ENCODE measurements around the gene SPECC1. TPM values are rescaled to one million over a fixed set of nuclear protein-coding genes. Genes with fewer than 3 reads are reported as not detected.
A peak's percentile ranks its signal among the peaks of the same experiment; 100 is the strongest.
"Not testable (repeated sequence)": the region's sequence is repeated elsewhere in the genome, so short reads cannot be mapped to it uniquely, and the experiment has no call there.

SPECC1 gene
- total RNA-seq, 1 donor = 48.4 TPM

GRCh38 chr17:20073055-20073979 lies 64.2 kb downstream of the SPECC1 start:
- Histone ChIP-seq H3K9me3 (ENCODE audit: low read depth, low read length) (no peaks in the 10 kb centered on the region), H3K27me3 (ENCODE audit: insufficient read depth, low read length) (no peaks in the 10 kb centered on the region), H3K4me1 (ENCODE audit: insufficient read depth, low read length) (peaks cover 65% of the 10 kb centered on the region), H3K4me3 (ENCODE audit: low read length) (peak overlapping the region; percentile 60)

GRCh38 chr17:20074001-20074400 lies 64.8 kb downstream of the SPECC1 start:
- H3K27me3 ChIP-seq (ENCODE audit: insufficient read depth, low read length) = no peaks in the 10 kb centered on the region
- H3K9me3 ChIP-seq (ENCODE audit: low read depth, low read length) = no peaks in the 10 kb centered on the region
- H3K4me1 ChIP-seq (ENCODE audit: insufficient read depth, low read length) = peaks cover 60% of the 10 kb centered on the region
- peak overlapping the region; percentile 60 for H3K4me3 ChIP-seq (ENCODE audit: low read length)

GRCh38 chr17:20074489-20074888 lies 65.3 kb downstream of the SPECC1 start:
- peaks cover 58% of the 10 kb centered on the region for H3K4me1 ChIP-seq (ENCODE audit: insufficient read depth, low read length)
- no peaks in the 10 kb centered on the region for H3K27me3 ChIP-seq (ENCODE audit: insufficient read depth, low read length)
- H3K4me3 ChIP-seq (ENCODE audit: low read length) = peak overlapping the region; percentile 60
- H3K9me3 ChIP-seq (ENCODE audit: low read depth, low read length) = no peaks in the 10 kb centered on the region

GRCh38 chr17:20076137-20076536 lies 67.0 kb downstream of the SPECC1 start:
- not testable (repeated sequence) for H3K27me3 ChIP-seq (ENCODE audit: insufficient read depth, low read length); H3K9me3 ChIP-seq (ENCODE audit: low read depth, low read length); H3K4me3 ChIP-seq (ENCODE audit: low read length)
- H3K4me1 ChIP-seq (ENCODE audit: insufficient read depth, low read length) = peaks cover 58% of the 10 kb centered on the region

GRCh38 chr17:20077978-20078685 lies 69.0 kb downstream of the SPECC1 start:
- H3K27me3 ChIP-seq (ENCODE audit: insufficient read depth, low read length) = no peaks in the 10 kb centered on the region
- no peak overlapping the region for H3K4me3 ChIP-seq (ENCODE audit: low read length)
- no peaks in the 10 kb centered on the region for H3K9me3 ChIP-seq (ENCODE audit: low read depth, low read length)
- peaks cover 41% of the 10 kb centered on the region for H3K4me1 ChIP-seq (ENCODE audit: insufficient read depth, low read length)

- Histone ChIP-seq H3K4me3 (ENCODE audit: low read length) (no peak overlapping the region), H3K9me3 (ENCODE audit: low read depth, low read length) (no peaks in the 10 kb centered on the region), H3K27me3 (ENCODE audit: insufficient read depth, low read length) (no peaks in the 10 kb centered on the region), H3K4me1 (ENCODE audit: insufficient read depth, low read length) (peaks cover 17% of the 10 kb centered on the region)
These were observed 71.4 kb downstream of the SPECC1 start for GRCh38 chr17:20080513-20080912.

GRCh38 chr17:20083156-20083859 lies 74.1 kb downstream of the SPECC1 start:
- Histone ChIP-seq H3K4me1 (ENCODE audit: insufficient read depth, low read length) (no peaks in the 10 kb centered on the region), H3K9me3 (ENCODE audit: low read depth, low read length) (no peaks in the 10 kb centered on the region), H3K27me3 (ENCODE audit: insufficient read depth, low read length) (no peaks in the 10 kb centered on the region), H3K4me3 (ENCODE audit: low read length) (no peak overlapping the region)

- H3K4me3 ChIP-seq (ENCODE audit: low read length) = no peak overlapping the region
- H3K9me3 ChIP-seq (ENCODE audit: low read depth, low read length) = no peaks in the 10 kb centered on the region
- no peaks in the 10 kb centered on the region for H3K27me3 ChIP-seq (ENCODE audit: insufficient read depth, low read length)
- H3K4me1 ChIP-seq (ENCODE audit: insufficient read depth, low read length) = peaks cover 5% of the 10 kb centered on the region
These were observed 75.6 kb downstream of the SPECC1 start for GRCh38 chr17:20084621-20085282.

- Histone ChIP-seq H3K9me3 (ENCODE audit: low read depth, low read length) (no peaks in the 10 kb centered on the region), H3K4me1 (ENCODE audit: insufficient read depth, low read length) (peaks cover 7% of the 10 kb centered on the region), H3K4me3 (ENCODE audit: low read length) (no peak overlapping the region), H3K27me3 (ENCODE audit: insufficient read depth, low read length) (no peaks in the 10 kb centered on the region)
These were observed 76.2 kb downstream of the SPECC1 start for GRCh38 chr17:20085283-20085845.

GRCh38 chr17:20086416-20087076 lies 77.4 kb downstream of the SPECC1 start:
- Histone ChIP-seq H3K9me3 (ENCODE audit: low read depth, low read length) (no peaks in the 10 kb centered on the region), H3K4me3 (ENCODE audit: low read length) (no peak overlapping the region), H3K27me3 (ENCODE audit: insufficient read depth, low read length) (no peaks in the 10 kb centered on the region), H3K4me1 (ENCODE audit: insufficient read depth, low read length) (peaks cover 7% of the 10 kb centered on the region)

GRCh38 chr17:20087538-20088250 lies 78.5 kb downstream of the SPECC1 start:
- Histone ChIP-seq H3K4me3 (ENCODE audit: low read length) (no peak overlapping the region), H3K27me3 (ENCODE audit: insufficient read depth, low read length) (no peaks in the 10 kb centered on the region), H3K4me1 (ENCODE audit: insufficient read depth, low read length) (peaks cover 7% of the 10 kb centered on the region), H3K9me3 (ENCODE audit: low read depth, low read length) (no peaks in the 10 kb centered on the region)

GRCh38 chr17:20089756-20090547 lies 80.8 kb downstream of the SPECC1 start:
- H3K4me1 ChIP-seq (ENCODE audit: insufficient read depth, low read length) = peaks cover 7% of the 10 kb centered on the region
- no peaks in the 10 kb centered on the region for H3K9me3 ChIP-seq (ENCODE audit: low read depth, low read length)
- no peak overlapping the region for H3K4me3 ChIP-seq (ENCODE audit: low read length)
- no peaks in the 10 kb centered on the region for H3K27me3 ChIP-seq (ENCODE audit: insufficient read depth, low read length)

Measured in mononuclear cell (primary cell).